Uterus (tissue), 4 donors: Measurements from ENCODE around the gene TRABD2B. TPM values are rescaled to one million over a fixed set of nuclear protein-coding genes. Genes with fewer than 3 reads are reported as not detected.
"Not testable (repeated sequence)": the region's sequence is repeated elsewhere in the genome, so short reads cannot be mapped to it uniquely, and the experiment has no call there.

Experiments
- DNase-seq, 2 donors: peaks; one replicate each; pipeline ENCODE4 v3.0.0-alpha.2; 2019 to 2020
- H3K27ac ChIP-seq, 2 donors: fragments of 200-600 bp; sonication (generic); 1 replicate in 1 of 2; 2 replicates in 1 of 2; pipeline ENCODE4 v1.5.1; 2016 to 2018
- H3K27me3 ChIP-seq, 2 donors: fragments of 200-600 bp; sonication (generic); one replicate each; pipeline ENCODE4 v1.5.1; 2018 to 2019; ENCODE audit warnings: control low read depth in 1 of 2
- H3K36me3 ChIP-seq, 2 donors: fragments of 200-600 bp; sonication (generic); one replicate each; pipeline ENCODE4 v1.5.1; 2019; ENCODE audit warnings: control low read depth in 1 of 2
- H3K4me1 ChIP-seq, 2 donors: fragments of 200-600 bp; sonication (generic); one replicate each; pipeline ENCODE4 v1.5.1; 2018 to 2019; ENCODE audit warnings: control low read depth in 1 of 2
- H3K4me3 ChIP-seq, 2 donors: fragments of 200-600 bp; sonication (generic); 1 replicate in 1 of 2; 2 replicates in 1 of 2; pipeline ENCODE4 v1.5.1; 2018 to 2019; ENCODE audit warnings: mild to moderate bottlenecking in 1 of 2
- H3K9me3 ChIP-seq, 2 donors: fragments of 200-600 bp; sonication (generic); one replicate each; pipeline ENCODE4 v1.5.1; 2019; ENCODE audit warnings: control low read depth in 1 of 2
- POLR2A ChIP-seq, 2 donors: fragments of 450-650 bp; IDR thresholded peaks; one replicate each; pipeline ENCODE4 v1.6.1; 2016; ENCODE audit warnings: antibody characterized with exemption in 2 of 2, mild to moderate bottlenecking in 1 of 2, moderate library complexity in 1 of 2
- intact Hi-C: fragments of 100-400 bp; cut with DNase I; formaldehyde crosslinking; loops from one replicate; pipeline ENCODE4 v1.15.1; 2023; ENCODE audit warnings: low total_unique reads
- total RNA-seq, 4 donors: library from RNA; depleted of rRNA in 3 of 4; stranded (reverse); fragments of >200 nt in 3 of 4; gene quantifications; one replicate each; pipeline versions ENCODE4 v1.1.0 to v1.2.4, GENCODE V29; 2014 to 2023
- TF ChIP-seq, protein P1 (sequence below), 4 experiments: fragments of 200-600 bp in 2 of 4; fragments of 450-650 bp in 2 of 4; sonication (generic) in 2 of 4; IDR thresholded peaks; one replicate each; pipeline ENCODE4 v1.5.1; 2016 to 2019; ENCODE audit warnings: antibody characterized with exemption in 4 of 4, mild to moderate bottlenecking in 2 of 4, moderate library complexity in 1 of 4
- donor health status: DM: yes; HTN: yes; CAD: no.

TRABD2B gene
- total RNA-seq, 4 donors from 2014 or later: under 0.01 to 1.6 (median 1.0) TPM

GRCh38 chr1:47964636-47965035 is 32.5 kb downstream of the TRABD2B start:
- H3K4me3 ChIP-seq: no peak overlapping the region
- no peak for TF ChIP-seq POLR2A (IDR thresholded peaks at IDR 0.05)
- TF ChIP-seq, protein P1, sequence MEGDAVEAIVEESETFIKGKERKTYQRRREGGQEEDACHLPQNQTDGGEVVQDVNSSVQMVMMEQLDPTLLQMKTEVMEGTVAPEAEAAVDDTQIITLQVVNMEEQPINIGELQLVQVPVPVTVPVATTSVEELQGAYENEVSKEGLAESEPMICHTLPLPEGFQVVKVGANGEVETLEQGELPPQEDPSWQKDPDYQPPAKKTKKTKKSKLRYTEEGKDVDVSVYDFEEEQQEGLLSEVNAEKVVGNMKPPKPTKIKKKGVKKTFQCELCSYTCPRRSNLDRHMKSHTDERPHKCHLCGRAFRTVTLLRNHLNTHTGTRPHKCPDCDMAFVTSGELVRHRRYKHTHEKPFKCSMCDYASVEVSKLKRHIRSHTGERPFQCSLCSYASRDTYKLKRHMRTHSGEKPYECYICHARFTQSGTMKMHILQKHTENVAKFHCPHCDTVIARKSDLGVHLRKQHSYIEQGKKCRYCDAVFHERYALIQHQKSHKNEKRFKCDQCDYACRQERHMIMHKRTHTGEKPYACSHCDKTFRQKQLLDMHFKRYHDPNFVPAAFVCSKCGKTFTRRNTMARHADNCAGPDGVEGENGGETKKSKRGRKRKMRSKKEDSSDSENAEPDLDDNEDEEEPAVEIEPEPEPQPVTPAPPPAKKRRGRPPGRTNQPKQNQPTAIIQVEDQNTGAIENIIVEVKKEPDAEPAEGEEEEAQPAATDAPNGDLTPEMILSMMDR (IDR thresholded peaks at IDR 0.05): no peak
- DNase-seq: no peak
- intact Hi-C loops: no loop called here
- H3K36me3 ChIP-seq: no peaks in the 10 kb centered on the region
- no peaks in the 10 kb centered on the region for H3K4me1 ChIP-seq
- no peak overlapping the region for H3K27ac ChIP-seq
- H3K9me3 ChIP-seq: no peaks in the 10 kb centered on the region
- no peaks in the 10 kb centered on the region for H3K27me3 ChIP-seq

DNA sequence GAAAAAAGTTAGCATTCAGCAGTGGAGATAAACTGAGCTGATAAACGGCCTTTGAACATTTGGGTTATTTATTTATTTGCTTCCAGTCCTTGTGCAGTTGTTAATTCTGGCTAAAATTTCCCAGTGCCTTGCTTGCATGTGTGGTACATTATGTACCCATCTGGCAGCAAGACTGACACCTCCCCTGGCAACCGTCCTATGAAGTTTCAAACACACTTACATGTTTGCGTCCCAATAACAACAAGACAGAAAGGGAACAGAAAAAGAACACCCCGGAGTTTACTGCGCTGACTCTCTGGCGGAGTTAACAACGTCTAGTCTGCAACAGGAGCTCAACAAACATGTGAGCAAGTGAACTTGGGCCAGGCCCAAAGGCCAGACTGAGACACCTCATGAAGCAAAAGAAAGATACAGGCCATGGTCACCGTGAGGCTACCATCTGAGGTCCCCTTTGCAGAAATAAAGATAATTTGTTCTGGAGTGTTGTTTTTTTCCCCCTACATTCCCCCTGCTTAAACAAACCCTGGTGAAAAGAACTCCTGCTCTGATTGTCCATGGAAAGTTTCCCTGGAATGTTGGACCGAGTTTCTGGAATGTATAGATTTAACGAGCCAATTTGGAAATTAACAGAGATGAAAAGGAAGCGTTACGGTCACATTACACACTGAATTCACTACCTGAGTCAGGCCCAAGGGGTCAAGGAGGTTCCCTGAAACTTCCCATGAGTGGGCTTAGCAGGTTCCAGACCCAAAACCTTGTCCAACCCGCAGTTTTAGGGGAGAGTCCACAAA is 33.4 kb downstream of the TRABD2B start:
- no peak for DNase-seq
- H3K9me3 ChIP-seq: no peaks in the 10 kb centered on the region
- no peak overlapping the region for H3K4me3 ChIP-seq
- H3K4me1 ChIP-seq: no peaks in the 10 kb centered on the region
- TF ChIP-seq, protein P1 (IDR thresholded peaks at IDR 0.05): no peak
- no peak for TF ChIP-seq POLR2A (IDR thresholded peaks at IDR 0.05)
- H3K36me3 ChIP-seq: no peaks in the 10 kb centered on the region
- H3K27me3 ChIP-seq: no peaks in the 10 kb centered on the region
- intact Hi-C loops: no loop called here
- H3K27ac ChIP-seq: no peak overlapping the region

DNA sequence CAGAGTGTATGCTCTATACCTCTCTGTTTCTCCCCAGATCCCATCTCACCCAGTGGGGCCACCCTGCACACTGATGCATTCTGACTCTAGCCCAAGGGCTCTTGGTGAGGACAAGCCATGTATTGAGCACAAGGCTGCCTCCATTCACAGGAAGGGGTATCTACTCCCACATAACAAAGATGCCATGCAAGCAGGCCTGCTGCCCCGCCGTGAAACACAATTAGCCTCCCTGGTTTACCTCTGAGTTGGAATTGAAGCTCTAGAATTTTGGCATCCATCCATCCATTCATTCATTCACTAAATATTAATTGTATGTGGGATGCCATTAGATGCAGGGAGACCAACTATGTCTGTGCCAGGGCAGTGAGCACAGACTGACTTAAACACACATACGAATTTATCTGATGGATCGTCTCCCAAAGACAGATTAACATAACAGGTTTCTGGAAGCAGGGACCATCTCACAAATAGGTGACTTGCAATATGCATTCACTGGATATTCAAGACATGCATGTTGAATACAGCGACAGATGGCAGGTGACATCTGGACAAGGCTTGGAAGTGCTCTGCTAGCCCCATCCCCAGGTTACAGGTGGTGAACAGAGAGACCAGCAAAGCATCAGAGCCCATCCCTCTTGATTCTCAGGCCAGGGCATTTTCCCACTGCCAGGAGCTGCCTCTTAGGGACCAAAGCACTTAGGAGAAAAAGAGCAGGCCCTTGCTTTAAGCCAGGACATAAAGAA is 34.3 kb downstream of the TRABD2B start:
- no peak for TF ChIP-seq POLR2A (IDR thresholded peaks at IDR 0.05)
- TF ChIP-seq, protein P1 (IDR thresholded peaks at IDR 0.05): no peak
- no peaks in the 10 kb centered on the region for H3K9me3 ChIP-seq
- no peaks in the 10 kb centered on the region for H3K4me1 ChIP-seq
- intact Hi-C loops: no loop called here
- no peak overlapping the region for H3K27ac ChIP-seq
- no peaks in the 10 kb centered on the region for H3K27me3 ChIP-seq
- DNase-seq: no peak
- no peak overlapping the region for H3K4me3 ChIP-seq
- no peaks in the 10 kb centered on the region for H3K36me3 ChIP-seq

GRCh38 chr1:47961835-47962234 is 35.4 kb downstream of the TRABD2B start:
- H3K27me3 ChIP-seq, intact Hi-C loops, H3K9me3 ChIP-seq, H3K27ac ChIP-seq, H3K36me3 ChIP-seq, DNase-seq, H3K4me1 ChIP-seq, H3K4me3 ChIP-seq: not testable (repeated sequence)

GRCh38 chr1:47956491-47956890 is 40.7 kb downstream of the TRABD2B start:
- H3K27ac ChIP-seq, intact Hi-C loops, H3K36me3 ChIP-seq, H3K4me1 ChIP-seq, H3K27me3 ChIP-seq, DNase-seq, H3K9me3 ChIP-seq, H3K4me3 ChIP-seq: not testable (repeated sequence)

DNA sequence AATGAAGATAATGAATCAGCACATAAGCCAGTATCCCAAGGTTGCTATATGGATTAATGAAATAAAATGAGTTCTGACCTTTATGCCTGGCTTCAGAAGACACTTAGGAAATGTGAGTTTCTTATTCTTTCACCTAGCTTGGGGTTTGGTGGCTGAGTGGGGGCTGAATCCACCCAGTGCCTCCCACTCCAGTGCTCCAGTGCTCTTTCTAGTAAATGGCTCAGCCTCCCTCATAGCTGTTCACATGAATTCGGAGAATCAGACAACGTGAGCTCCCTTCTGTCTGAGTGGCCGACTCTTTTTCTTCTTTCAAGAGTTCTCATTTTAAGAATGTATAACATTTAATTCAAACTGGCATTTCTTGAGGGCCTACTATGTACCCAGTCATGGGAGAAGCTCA is 43.5 kb downstream of the TRABD2B start:
- H3K4me1 ChIP-seq: no peaks in the 10 kb centered on the region
- no peak overlapping the region for H3K27ac ChIP-seq
- no peaks in the 10 kb centered on the region for H3K27me3 ChIP-seq
- no peak for DNase-seq
- no peak for TF ChIP-seq POLR2A (IDR thresholded peaks at IDR 0.05)
- TF ChIP-seq, protein P1 (IDR thresholded peaks at IDR 0.05): no peak
- H3K9me3 ChIP-seq: no peaks in the 10 kb centered on the region
- intact Hi-C loops: no loop called here
- no peak overlapping the region for H3K4me3 ChIP-seq
- no peaks in the 10 kb centered on the region for H3K36me3 ChIP-seq
